NCI-H2196 (cell line): ENCODE data around the gene ABI1.

Experiments used
- DNase-seq: peaks from one replicate; lab custom pipeline; 2025; ENCODE audit not compliant: unreplicated experiment; lab: John Stamatoyannopoulos, UW

The ABI1 gene

DNA sequence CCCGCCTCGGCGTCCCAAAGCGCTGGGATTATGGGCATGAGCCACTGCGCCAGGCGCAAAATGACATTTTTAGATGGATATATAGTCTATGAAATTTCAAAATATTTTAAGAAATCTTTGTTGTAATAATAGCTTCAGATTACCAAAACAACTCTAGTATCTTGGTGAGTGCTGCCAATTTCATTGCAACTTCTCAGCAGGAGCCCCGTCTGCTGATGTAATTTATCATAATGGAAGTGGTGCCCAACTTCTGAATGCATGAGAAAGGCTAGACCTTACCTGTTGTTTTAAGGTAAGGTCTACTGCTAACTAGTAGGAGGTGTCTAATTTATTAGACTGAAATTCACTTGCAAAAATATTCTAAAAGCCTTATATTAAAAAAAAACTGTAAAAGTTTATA is 143.3 kb downstream of the ABI1 start:
- no peak for DNase-seq

DNA sequence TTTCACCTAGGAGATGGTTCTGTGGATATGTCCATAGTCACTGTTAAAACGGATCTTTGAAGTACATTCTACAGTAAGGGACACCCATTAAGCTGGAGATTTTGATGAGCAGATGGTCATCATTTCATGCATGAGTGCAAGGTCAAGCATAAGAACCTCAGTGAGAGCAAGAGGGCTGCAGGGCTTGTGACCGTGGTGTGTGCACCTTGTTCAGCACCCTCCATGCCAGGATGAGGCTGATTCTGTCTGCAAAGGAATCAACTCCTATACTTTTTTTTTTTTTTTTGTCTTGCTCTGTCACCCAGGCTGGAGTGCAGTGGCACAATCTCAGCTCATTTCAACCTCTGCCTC is 145.6 kb downstream of the ABI1 start:
- DNase-seq: no peak

DNA sequence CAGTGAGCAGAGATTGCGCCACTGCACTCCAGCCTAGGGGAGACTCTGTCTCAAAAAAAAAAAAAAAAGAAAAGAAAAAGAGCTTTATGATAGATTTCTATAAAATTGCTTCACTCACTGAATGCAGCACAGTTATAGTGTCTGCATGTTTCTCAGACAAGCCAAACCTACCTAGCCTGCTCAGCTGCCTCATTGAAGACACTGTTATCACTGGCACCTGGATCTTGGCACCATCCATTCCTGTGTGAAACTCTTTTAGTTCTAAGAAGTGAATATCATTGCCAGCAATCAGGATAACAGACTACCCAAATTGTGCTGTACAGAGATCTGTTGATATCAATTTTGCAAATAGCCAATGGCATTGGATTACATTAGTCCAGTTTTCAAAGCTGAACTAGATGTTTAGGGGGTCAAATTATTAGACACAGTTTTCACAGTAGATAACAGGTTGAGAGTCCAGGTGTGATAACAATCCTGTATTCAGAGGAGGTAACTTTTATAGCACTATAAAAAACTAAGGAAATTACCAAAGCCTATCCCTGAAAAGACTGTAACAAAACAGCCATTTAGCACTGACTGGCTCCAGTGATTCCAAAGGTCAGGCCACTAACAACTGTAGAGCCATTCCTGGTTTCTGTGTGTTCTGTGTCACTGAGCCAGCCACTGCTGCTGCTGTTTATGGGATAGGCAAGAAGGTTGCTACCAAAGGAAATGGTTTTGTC is 146.2 kb downstream of the ABI1 start:
- no peak for DNase-seq

DNA sequence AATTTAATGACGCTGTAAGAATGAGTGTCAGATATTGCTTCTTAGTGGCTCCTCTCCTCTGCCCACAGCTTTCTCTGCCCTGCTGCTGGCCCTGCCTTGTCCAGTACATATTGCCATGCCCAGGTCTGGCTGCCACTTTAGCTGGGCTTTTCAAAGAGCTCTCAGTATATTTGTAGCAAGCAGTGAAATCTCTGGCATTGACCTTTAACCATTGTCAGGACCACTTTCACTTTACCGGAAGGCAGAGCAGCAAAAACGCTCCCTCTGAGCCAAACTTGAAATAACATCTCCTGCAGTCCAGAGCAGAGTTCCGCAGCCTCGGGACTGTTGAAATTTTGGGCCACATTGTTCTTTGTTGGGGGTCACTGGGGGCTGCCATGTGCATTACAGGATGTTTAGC is 149.4 kb downstream of the ABI1 start:
- DNase-seq: no peak

DNA sequence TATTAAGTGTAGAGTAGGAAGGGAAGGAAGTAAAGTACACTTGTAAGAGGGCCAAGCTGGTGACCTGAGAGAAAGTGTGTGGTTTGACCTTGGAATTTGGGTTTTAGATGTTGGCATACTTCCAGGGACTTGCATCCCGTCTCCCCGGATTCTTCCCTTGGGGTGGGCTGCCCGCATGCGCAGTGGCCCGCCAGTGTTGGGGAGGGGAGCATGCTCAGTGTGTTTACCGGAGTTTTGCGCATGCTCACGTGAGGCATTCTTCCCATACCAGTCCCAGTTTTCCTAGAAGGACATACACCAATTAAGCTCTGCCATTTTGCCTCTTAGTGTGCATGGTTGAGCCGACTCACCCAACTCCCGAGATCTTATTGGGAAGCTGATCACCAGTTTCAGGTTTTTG is 153.8 kb downstream of the ABI1 start:
- no peak for DNase-seq

DNA sequence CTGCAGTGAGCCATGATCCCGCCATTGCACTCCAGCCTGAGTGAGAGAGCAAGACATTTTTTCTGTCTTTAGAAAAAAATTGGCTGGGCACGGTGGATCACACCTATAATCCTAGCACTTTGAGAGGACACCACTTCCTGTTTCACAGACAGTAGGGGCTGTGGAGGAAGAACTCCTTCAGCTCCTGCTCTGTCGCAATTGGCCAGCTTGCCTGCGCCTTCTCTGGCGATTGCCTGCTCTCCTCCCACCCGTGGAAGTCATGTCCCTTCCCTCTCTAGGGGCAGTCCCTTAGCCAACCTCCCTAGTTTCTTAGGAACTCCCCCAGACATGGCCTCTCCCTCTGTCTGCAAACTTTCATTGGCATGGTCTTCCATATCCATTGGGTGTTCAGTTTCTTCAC is 154.6 kb downstream of the ABI1 start:
- DNase-seq: no peak

DNA sequence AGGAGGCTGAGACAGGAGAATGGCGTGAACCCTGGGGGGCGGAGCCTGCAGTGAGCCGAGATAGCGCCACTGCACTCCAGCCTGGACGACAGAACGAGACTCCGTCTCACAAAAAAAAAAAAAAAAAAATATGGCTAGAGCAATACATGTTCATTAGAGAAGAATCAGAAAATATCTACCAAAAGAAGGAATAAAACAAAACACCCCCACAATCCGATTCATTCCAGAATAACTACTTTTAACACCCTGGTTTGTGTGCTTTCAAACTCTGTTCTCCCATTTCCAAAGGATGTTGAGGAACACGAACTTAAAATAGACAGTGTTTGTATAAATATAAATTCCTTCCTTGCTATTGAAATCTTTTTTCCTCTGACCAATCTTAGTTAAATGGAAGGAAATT is 156.8 kb downstream of the ABI1 start:
- no peak for DNase-seq

DNA sequence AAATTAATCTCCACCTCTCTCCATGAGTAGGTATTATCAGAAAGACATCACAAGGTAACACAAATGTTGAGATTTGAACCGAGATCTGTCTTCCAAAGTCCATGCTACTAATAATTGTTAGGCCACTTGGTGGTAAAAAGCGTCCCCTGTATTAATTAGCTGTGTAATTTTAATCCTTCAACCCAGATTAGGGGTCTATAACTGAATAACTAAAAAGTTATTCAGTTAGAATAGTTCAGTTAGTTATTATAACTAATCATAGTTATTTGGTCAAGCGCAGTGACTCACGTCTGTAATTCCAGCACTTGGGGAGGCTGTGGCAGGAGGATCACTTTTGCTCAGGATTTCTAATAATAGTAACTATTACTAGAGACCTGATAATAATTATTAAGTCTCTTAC is 157.7 kb downstream of the ABI1 start:
- DNase-seq: no peak

DNA sequence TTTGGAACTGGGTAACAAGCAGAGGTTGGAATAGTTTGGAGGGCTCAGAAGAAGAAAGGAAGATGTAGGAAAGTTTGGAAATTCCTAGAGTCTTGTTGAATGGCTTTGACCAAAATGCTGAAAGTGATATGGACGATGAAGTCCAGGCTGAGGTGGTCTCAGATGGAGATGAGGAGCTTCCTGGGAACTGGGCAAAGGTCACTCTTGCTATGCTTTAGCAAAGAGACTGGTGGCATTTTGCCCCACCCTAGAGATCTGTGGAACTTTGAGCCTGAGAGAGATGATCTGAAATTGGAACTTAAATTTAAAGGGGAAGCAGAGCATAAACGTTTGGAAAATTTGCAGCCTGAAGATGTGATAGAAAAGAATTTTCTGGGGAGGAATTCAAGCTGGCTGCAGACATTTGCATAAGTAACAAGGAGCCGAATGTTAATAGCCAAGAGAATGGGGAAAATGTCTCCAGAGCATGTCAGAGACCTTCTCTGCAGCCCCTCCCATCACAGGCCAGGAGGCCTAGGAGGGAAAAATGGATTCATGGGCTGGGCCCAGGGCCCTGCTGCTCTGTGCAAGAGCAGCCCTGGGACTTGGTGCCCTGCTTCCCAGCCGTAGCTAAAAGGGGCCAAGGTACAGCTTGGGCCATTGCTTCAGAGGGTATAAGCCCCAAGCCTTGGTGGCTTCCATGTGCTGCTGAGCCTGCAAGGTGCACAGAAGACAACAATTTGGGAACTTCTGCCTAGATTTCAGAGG is 159.7 kb downstream of the ABI1 start:
- no peak for DNase-seq

DNA sequence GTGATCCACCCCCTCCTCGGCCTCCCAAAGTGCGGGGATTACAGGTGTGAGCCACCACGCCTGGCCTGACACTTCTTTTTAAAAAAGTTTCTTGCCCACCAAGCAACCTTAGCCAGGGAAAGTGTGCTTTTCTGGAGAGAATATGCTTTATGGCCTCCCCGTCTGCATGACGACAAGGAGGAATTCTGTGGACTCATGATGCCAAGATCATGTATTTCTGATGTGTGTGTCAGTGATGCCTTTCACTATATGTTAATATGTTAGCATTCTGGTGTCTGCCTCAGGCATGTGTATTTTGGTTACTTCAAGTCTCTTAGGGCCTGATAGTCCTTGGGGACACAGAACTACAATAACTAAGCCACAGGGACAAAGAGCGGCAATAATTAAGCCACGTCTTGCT is 161.1 kb downstream of the ABI1 start:
- no peak for DNase-seq

DNA sequence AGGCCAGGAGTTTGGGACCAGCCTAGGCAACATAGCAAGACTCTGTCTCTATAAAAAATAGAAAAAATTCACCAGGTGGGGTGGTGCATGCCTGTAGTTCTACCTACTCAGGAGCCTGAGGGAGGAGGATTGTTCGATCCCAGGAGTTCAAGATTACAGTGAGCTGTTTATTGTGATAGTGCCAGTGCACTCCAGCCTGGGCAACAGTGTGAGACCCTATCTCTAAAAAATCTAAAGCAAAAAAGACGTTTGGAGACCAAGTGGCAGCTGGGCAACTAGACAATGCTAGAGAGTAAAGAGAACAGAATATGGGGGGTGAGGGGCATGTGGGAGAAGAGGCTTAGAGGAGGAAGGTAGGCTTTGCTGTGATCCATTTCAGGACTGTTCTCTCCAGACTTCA is 161.8 kb downstream of the ABI1 start:
- DNase-seq: no peak

DNA sequence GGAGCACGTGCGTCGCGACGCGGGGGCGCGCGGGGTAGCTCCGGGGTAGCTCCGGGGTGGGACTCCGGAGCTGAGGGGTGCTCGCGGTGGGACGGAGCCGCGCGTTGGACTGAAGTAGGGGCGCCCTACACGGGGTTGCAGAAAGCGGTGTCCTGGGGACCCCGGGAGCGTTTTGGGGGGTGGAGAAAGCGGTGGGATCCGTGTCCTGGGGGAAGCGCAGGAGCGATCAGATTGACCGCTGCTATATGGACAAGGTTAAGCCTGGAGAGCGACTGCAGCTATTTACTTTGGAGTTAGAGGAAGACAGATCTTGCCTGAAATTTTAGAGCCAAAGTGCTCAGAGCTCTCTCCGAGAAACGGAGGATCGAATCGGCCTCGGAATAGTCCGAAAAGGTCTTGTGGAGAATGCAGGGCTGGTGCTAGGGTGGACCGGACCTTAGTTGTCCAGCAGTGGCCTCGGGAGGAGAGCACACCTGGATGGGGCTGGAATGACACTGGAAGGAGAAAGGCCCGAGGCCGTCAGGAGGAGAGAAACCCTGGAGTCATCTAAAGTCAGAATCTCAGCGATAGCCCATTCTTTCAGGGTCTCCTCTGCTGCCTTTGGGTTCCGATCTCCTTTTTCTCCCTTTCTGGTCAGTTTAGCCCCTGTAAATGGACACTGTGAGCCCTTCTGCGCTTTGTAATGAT is 162.7 kb downstream of the ABI1 start:
- no peak for DNase-seq

DNA sequence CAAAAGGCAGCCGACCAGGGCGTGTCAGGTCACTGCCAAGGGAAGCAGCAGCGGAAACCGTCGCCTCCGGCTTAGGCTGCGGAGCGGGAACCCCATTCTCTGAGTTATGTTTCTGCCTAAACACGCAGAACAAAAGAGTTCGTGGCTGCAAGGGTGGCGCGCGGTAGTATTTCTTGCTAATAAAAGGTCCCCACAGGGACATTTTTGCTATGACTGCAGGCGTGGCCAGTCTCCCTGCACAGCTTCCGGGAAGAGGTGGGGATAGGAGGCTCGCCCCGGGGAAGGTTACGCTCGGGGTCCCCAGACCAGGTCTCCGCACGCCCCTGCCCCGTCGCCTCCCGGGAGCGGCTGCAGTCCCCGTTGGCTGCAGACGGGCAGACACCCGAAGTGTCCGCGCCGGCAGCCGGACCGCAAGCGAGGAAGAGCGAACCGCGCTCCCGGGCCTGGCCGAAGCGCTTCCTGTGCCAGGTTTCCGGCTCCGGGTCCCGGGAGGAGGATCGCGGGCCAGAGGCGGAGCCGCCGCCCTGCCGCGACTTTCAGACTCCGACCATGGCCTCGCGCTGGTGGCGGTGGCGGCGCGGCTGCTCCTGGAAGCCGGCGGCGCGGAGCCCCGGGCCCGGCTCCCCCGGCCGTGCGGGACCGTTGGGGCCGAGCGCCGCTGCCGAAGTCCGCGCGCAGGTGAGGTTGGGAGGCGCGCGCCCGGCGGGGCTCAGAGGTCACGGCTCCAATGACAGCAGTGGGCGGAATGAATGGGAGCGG is 163.4 kb downstream of the ABI1 start, which contains the start of gene PDSS1:
TSS of gene PDSS1 (plus strand) at position 539 of the 759 bp plus-strand sequence. CDS start at position 550, 11 bp downstream.
- peak; percentile 54 for DNase-seq

DNA sequence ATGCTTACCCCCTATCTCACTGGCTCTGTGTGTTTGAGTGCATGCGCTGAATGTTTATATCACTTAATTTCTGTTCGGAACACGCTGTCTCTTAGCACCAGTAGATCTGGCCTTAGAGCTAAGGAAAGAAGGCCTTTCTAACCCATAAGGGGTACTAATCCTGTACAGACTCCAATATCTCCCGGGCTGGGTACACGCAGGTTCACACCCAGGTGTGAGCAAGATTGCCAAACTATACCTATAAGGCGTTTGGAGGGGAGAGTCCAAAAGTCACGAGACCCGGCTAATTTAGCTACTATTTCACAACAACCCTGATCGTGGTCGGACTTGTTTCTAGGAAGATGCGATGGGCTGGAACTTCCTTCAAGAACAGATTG is 164.0 kb downstream of the ABI1 start:
- no peak for DNase-seq
